ENCODE results near the gene ZNF746.

DNA sequence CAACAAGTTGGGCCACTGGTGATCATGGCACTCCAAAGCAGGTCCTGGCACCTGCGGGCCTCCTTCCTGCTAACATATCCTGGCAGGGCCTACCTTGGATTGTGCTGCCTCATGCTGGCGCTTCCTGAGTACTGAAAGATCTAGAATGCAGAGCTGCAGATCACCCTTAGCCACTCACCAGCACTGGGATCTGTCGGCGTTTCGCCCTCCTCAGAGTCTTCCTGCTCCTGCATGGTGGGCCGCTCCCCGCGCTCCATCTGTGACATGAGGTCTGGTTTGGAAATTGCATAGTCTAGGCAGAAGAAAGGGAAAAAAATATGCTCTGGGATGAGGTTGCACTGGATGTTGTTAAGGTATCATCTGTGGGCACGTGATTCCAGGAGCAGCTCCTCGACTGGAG lies 46.8 kb downstream of the ZNF746 start:
- no peak for TF ChIP-seq POLR2AphosphoS5 (IDR thresholded peaks at IDR 0.05; ENCODE audit: low read depth, low read length)
- TF ChIP-seq, protein P1, sequence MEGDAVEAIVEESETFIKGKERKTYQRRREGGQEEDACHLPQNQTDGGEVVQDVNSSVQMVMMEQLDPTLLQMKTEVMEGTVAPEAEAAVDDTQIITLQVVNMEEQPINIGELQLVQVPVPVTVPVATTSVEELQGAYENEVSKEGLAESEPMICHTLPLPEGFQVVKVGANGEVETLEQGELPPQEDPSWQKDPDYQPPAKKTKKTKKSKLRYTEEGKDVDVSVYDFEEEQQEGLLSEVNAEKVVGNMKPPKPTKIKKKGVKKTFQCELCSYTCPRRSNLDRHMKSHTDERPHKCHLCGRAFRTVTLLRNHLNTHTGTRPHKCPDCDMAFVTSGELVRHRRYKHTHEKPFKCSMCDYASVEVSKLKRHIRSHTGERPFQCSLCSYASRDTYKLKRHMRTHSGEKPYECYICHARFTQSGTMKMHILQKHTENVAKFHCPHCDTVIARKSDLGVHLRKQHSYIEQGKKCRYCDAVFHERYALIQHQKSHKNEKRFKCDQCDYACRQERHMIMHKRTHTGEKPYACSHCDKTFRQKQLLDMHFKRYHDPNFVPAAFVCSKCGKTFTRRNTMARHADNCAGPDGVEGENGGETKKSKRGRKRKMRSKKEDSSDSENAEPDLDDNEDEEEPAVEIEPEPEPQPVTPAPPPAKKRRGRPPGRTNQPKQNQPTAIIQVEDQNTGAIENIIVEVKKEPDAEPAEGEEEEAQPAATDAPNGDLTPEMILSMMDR (IDR thresholded peaks at IDR 0.05) = no peak
- TF ChIP-seq, protein P2, sequence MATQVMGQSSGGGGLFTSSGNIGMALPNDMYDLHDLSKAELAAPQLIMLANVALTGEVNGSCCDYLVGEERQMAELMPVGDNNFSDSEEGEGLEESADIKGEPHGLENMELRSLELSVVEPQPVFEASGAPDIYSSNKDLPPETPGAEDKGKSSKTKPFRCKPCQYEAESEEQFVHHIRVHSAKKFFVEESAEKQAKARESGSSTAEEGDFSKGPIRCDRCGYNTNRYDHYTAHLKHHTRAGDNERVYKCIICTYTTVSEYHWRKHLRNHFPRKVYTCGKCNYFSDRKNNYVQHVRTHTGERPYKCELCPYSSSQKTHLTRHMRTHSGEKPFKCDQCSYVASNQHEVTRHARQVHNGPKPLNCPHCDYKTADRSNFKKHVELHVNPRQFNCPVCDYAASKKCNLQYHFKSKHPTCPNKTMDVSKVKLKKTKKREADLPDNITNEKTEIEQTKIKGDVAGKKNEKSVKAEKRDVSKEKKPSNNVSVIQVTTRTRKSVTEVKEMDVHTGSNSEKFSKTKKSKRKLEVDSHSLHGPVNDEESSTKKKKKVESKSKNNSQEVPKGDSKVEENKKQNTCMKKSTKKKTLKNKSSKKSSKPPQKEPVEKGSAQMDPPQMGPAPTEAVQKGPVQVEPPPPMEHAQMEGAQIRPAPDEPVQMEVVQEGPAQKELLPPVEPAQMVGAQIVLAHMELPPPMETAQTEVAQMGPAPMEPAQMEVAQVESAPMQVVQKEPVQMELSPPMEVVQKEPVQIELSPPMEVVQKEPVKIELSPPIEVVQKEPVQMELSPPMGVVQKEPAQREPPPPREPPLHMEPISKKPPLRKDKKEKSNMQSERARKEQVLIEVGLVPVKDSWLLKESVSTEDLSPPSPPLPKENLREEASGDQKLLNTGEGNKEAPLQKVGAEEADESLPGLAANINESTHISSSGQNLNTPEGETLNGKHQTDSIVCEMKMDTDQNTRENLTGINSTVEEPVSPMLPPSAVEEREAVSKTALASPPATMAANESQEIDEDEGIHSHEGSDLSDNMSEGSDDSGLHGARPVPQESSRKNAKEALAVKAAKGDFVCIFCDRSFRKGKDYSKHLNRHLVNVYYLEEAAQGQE (IDR thresholded peaks at IDR 0.05; ENCODE audit: insufficient read depth in 1 of 2, low read depth in 2 of 2, low read length in 1 of 2) = no peak
- TF ChIP-seq TCF7L2 (IDR thresholded peaks at IDR 0.05; ENCODE audit: low read depth, low read length) = no peak
